ENCODE results near the gene DRAM2. TPM values are rescaled to one million over a fixed set of nuclear protein-coding genes. Genes with fewer than 3 reads are reported as not detected.

Gene DRAM2
- total RNA-seq, 2 donors from 2014 or later = 49.7 to 64.9 TPM

DNA sequence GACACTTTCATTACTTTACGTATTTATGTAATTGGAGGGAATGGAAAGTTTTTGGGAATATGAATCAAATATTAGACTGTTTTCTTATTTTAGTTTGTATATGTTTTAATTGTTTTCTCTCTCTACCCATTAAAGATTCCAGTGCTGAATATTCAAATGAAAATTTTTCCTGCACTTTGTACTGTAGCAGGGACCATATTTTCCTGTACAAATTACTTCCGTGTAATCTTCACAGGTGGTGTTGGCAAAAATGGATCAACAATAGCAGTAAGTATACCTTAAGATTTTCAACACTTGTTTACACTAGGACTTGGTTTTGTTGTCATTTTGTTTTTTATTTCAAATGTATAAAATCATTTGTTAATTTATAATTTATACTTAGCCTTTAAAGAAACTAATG is 42.2 kb upstream of the DRAM2 start:
- peaks cover 59% of the 10 kb centered on the region for H3K36me3 ChIP-seq (ENCODE audit: control insufficient read depth, insufficient read depth, low read length)
- no peak overlapping the region for H3K4me3 Mint-ChIP-seq
- no peak overlapping the region for H3K4me3 ChIP-seq (ENCODE audit: low read length)
- H3K9me3 Mint-ChIP-seq = no peaks in the 10 kb centered on the region
- WGBS, 2 experiments (ENCODE audit: insufficient coverage in 1 of 2, insufficient read length in 1 of 2) = 83 to 100% methylated on average over 1 to 2 of the region's 2 CpGs
- H3K27ac Mint-ChIP-seq = no peak overlapping the region
- H3K36me3 Mint-ChIP-seq (ENCODE audit: low read depth) = peaks cover 55% of the 10 kb centered on the region
- TF ChIP-seq, protein P1, sequence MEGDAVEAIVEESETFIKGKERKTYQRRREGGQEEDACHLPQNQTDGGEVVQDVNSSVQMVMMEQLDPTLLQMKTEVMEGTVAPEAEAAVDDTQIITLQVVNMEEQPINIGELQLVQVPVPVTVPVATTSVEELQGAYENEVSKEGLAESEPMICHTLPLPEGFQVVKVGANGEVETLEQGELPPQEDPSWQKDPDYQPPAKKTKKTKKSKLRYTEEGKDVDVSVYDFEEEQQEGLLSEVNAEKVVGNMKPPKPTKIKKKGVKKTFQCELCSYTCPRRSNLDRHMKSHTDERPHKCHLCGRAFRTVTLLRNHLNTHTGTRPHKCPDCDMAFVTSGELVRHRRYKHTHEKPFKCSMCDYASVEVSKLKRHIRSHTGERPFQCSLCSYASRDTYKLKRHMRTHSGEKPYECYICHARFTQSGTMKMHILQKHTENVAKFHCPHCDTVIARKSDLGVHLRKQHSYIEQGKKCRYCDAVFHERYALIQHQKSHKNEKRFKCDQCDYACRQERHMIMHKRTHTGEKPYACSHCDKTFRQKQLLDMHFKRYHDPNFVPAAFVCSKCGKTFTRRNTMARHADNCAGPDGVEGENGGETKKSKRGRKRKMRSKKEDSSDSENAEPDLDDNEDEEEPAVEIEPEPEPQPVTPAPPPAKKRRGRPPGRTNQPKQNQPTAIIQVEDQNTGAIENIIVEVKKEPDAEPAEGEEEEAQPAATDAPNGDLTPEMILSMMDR (conservative IDR thresholded peaks at IDR 0.05) = no peak
- no peaks in the 10 kb centered on the region for H3K4me1 Mint-ChIP-seq
- H3K27me3 Mint-ChIP-seq (ENCODE audit: insufficient read depth) = no peaks in the 10 kb centered on the region
- no peaks in the 10 kb centered on the region for H3K27me3 ChIP-seq (ENCODE audit: control insufficient read depth, insufficient read depth, low read length, poor library complexity, severe bottlenecking)
- no peak for DNase-seq
- no peak overlapping the region for H3K9ac ChIP-seq (ENCODE audit: extremely low read depth, low read length, poor library complexity, severe bottlenecking)
- no peaks in the 10 kb centered on the region for H3K9me3 ChIP-seq (ENCODE audit: control insufficient read depth, low read length)
- no peak overlapping the region for H3K27ac ChIP-seq (ENCODE audit: low read depth, low read length)
- no peaks in the 10 kb centered on the region for H3K4me1 ChIP-seq (ENCODE audit: control insufficient read depth, insufficient read depth, low read length)

DNA sequence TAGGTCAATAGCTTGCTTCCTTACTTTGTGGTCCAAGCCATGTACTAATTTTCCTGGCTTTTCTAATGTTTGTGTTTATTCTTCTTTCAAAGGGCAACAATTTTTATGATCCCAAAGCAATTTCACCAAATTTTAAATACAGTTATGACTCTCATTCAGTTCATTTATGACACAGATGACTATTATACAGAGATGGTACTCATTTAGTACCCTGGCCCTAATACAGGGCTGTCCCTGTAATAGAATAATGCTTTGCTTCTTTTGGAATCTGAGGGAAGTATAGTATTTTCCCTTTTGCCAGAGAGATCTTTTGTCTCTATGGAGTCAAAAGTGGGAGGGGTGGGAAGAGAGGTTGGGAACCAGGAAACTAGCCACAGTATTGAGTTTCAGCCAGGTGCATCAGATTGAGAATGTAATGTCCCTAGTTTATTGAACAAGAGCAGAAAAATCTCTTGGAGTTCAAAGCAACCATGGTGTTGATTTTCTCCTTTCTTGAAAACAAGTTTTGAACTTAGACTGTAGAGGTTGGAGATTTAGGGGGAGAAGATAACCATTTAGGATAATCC is 40.2 kb upstream of the DRAM2 start:
- H3K4me1 ChIP-seq (ENCODE audit: control insufficient read depth, insufficient read depth, low read length) = no peaks in the 10 kb centered on the region
- Mint-ChIP-seq H3K4me3 (no peak overlapping the region), H3K27me3 (ENCODE audit: insufficient read depth) (no peaks in the 10 kb centered on the region), H3K36me3 (ENCODE audit: low read depth) (peaks cover 38% of the 10 kb centered on the region), H3K4me1 (no peaks in the 10 kb centered on the region), H3K9me3 (no peaks in the 10 kb centered on the region), H3K27ac (no peak overlapping the region)
- H3K9ac ChIP-seq (ENCODE audit: extremely low read depth, low read length, poor library complexity, severe bottlenecking) = no peak overlapping the region
- no peak overlapping the region for H3K4me3 ChIP-seq (ENCODE audit: low read length)
- H3K27ac ChIP-seq (ENCODE audit: low read depth, low read length) = no peak overlapping the region
- no peaks in the 10 kb centered on the region for H3K27me3 ChIP-seq (ENCODE audit: control insufficient read depth, insufficient read depth, low read length, poor library complexity, severe bottlenecking)
- DNase-seq = no peak
- no peaks in the 10 kb centered on the region for H3K9me3 ChIP-seq (ENCODE audit: control insufficient read depth, low read length)
- TF ChIP-seq, protein P1 (conservative IDR thresholded peaks at IDR 0.05) = no peak
- H3K36me3 ChIP-seq (ENCODE audit: control insufficient read depth, insufficient read depth, low read length) = peaks cover 58% of the 10 kb centered on the region

- H3K27me3 Mint-ChIP-seq (ENCODE audit: insufficient read depth) = no peaks in the 10 kb centered on the region
- H3K4me1 Mint-ChIP-seq = peaks cover 4% of the 10 kb centered on the region
- no peaks in the 10 kb centered on the region for H3K9me3 Mint-ChIP-seq
- Histone ChIP-seq H3K27me3 (ENCODE audit: control insufficient read depth, insufficient read depth, low read length, poor library complexity, severe bottlenecking) (no peaks in the 10 kb centered on the region), H3K9ac (ENCODE audit: extremely low read depth, low read length, poor library complexity, severe bottlenecking) (no peak overlapping the region), H3K9me3 (ENCODE audit: control insufficient read depth, low read length) (no peaks in the 10 kb centered on the region), H3K4me1 (ENCODE audit: control insufficient read depth, insufficient read depth, low read length) (no peaks in the 10 kb centered on the region), H3K4me3 (ENCODE audit: low read length) (no peak overlapping the region), H3K36me3 (ENCODE audit: control insufficient read depth, insufficient read depth, low read length) (peaks cover 46% of the 10 kb centered on the region), H3K27ac (ENCODE audit: low read depth, low read length) (no peak overlapping the region)
- 100% methylated on average over 1 of the region's 1 CpG; no CpG with 5 or more reads in 1 of the 2 experiments for WGBS, 2 experiments (ENCODE audit: insufficient coverage in 1 of 2, insufficient read length in 1 of 2)
- H3K36me3 Mint-ChIP-seq (ENCODE audit: low read depth) = peaks cover 32% of the 10 kb centered on the region
- TF ChIP-seq, protein P1 (conservative IDR thresholded peaks at IDR 0.05) = no peak
- no peak overlapping the region for H3K27ac Mint-ChIP-seq
- H3K4me3 Mint-ChIP-seq = no peak overlapping the region
- no peak for DNase-seq
Observed at GRCh38 chr1:111176678-111177077, 36.8 kb upstream of the DRAM2 start.
